Adrenal gland (tissue), 12 donors: ENCODE measurements around the gene LENG9. TPM values are rescaled to one million over a fixed set of nuclear protein-coding genes. Genes with fewer than 3 reads are reported as not detected.

Experiments used
- DNase-seq, 7 donors: peaks; one replicate each; pipeline ENCODE4 v3.0.0-alpha.2; 2019 to 2020
- H3K27ac ChIP-seq, 5 donors: fragments of 200-600 bp; sonication (generic) in 4 of 5; 1 replicate in 3 of 5; 2 replicates in 2 of 5; pipeline versions ENCODE4 v1.5.1 to v1.8.0; 2016 to 2020; ENCODE audit warnings: mild to moderate bottlenecking in 1 of 5
- H3K27me3 ChIP-seq: fragments of 200-600 bp; 2 replicates; pipeline ENCODE4 v1.8.0; 2021
- H3K36me3 ChIP-seq, 2 donors: fragments of 200-600 bp; replicated peaks in 1 of 2; 1 replicate in 1 of 2; 2 replicates in 1 of 2; pipeline versions ENCODE4 v1.5.1 to v1.8.0; 2018 to 2022
- H3K4me1 ChIP-seq, 2 donors: fragments of 200-600 bp; replicated peaks in 1 of 2; 1 replicate in 1 of 2; 2 replicates in 1 of 2; pipeline versions ENCODE4 v1.5.1 to v1.8.0; 2018 to 2021
- H3K4me3 ChIP-seq, 4 donors: fragments of 200-600 bp; sonication (generic) in 3 of 4; one replicate each; pipeline ENCODE4 v1.5.1; 2016 to 2018
- H3K9me3 ChIP-seq, 3 donors: fragments of 200-600 bp; sonication (generic) in 1 of 3; replicated peaks in 1 of 3; 1 replicate in 2 of 3; 2 replicates in 1 of 3; pipeline versions ENCODE4 v1.5.1 to v1.8.0; 2016 to 2021
- POLR2A ChIP-seq, 2 donors: fragments of 450-650 bp; IDR thresholded peaks; one replicate each; pipeline ENCODE4 v1.6.1; 2017; ENCODE audit warnings: antibody characterized with exemption in 2 of 2, mild to moderate bottlenecking in 2 of 2, moderate library complexity in 1 of 2
- WGBS, 4 donors: extraction: QIAGEN DNeasy Blood & Tissue Kit in 2 of 4; methylation state at CpG; one replicate each; pipeline versions ENCODE4 v1.1.5 to v1.1.7; 2013 to 2017; 5-methylcytosine and 5-hydroxymethylcytosine counted together
- intact Hi-C, 2 donors: fragments of 100-400 bp; cut with DNase I; formaldehyde crosslinking; loops; one replicate each; pipeline versions ENCODE4 v1.14.1 to v1.15.0; 2022 to 2023
- polyA plus RNA-seq, 3 donors: library from polyadenylated mRNA; stranded (reverse); fragments of 200-250 nt in 2 of 3; fragments of 350-450 nt in 1 of 3; fragmentation: Illumina TruSeq in 1 of 3; extraction: RNeasy Lipid Tissue Mini Kit (QIAGEN cat#74804) in 1 of 3; gene quantifications; one replicate each; pipeline ENCODE4 v1.2.3, GENCODE V29; 2013 to 2014
- total RNA-seq, 9 donors: library from RNA; depleted of rRNA in 4 of 9; stranded (reverse); fragments of >200 nt in 4 of 9; fragments of 120-200 nt in 1 of 9; fragmentation: NEBNext Ultra II Directional in 1 of 9; extraction: Animal tissue kit (Norgen Biotek cat#: 25700) in 1 of 9; gene quantifications; one replicate each; pipeline versions ENCODE4 v1.1.0 to v1.2.4, GENCODE V29; 2013 to 2023
- TF ChIP-seq, protein P1 (sequence below), 6 experiments: fragments of 450-650 bp in 4 of 6; fragments of 200-600 bp in 2 of 6; sonication (generic) in 1 of 6; IDR thresholded peaks; 1 replicate in 5 of 6; 2 replicates in 1 of 6; pipeline versions ENCODE4 v1.5.1 to v1.8.0; 2016 to 2021; ENCODE audit warnings: antibody characterized with exemption in 6 of 6, mild to moderate bottlenecking in 2 of 6, moderate library complexity in 1 of 6
- donor health status: healthy with polysubstance abuse.
- donor health status: Bipolar disorder and iron deficiency.
- donor health status: DM: yes; HTN: yes; CAD: no.
- donor health status: DM: no; HTN: no; CAD: no.
- donor health status: DM: no; HTN: no; CAD: no.
- donor health status: DM: yes; HTN: yes; CAD: no.

LENG9 gene
- total and polyA plus RNA-seq, 12 donors = 1.3 to 15.3 (median 7.8) TPM

GRCh38 chr19:54424201-54424600, 39.4 kb downstream of the LENG9 start:
- intact Hi-C loops = no loop called here

GRCh38 chr19:54422136-54422535, 41.4 kb downstream of the LENG9 start:
- intact Hi-C loops = no loop called here

More at GRCh38 chr19:54424201-54424600, 39.4 kb downstream of the LENG9 start:
- no peak for DNase-seq
- Histone ChIP-seq H3K9me3 (no peaks in the 10 kb centered on the region), H3K36me3 (no peaks in the 10 kb centered on the region), H3K27ac (no peak overlapping the region), H3K27me3 (peaks cover 13% of the 10 kb centered on the region), H3K4me1 (no peaks in the 10 kb centered on the region), H3K4me3 (no peak overlapping the region)
- TF ChIP-seq, protein P1, sequence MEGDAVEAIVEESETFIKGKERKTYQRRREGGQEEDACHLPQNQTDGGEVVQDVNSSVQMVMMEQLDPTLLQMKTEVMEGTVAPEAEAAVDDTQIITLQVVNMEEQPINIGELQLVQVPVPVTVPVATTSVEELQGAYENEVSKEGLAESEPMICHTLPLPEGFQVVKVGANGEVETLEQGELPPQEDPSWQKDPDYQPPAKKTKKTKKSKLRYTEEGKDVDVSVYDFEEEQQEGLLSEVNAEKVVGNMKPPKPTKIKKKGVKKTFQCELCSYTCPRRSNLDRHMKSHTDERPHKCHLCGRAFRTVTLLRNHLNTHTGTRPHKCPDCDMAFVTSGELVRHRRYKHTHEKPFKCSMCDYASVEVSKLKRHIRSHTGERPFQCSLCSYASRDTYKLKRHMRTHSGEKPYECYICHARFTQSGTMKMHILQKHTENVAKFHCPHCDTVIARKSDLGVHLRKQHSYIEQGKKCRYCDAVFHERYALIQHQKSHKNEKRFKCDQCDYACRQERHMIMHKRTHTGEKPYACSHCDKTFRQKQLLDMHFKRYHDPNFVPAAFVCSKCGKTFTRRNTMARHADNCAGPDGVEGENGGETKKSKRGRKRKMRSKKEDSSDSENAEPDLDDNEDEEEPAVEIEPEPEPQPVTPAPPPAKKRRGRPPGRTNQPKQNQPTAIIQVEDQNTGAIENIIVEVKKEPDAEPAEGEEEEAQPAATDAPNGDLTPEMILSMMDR (IDR thresholded peaks at IDR 0.05) = no peak
- TF ChIP-seq POLR2A (IDR thresholded peaks at IDR 0.05) = no peak
- WGBS, 4 donors = 80 to 88% (median 87%) methylated on average over 11 to 14 of the region's 14 CpGs

GRCh38 chr19:54421521-54421920, 42.1 kb downstream of the LENG9 start:
- no peak overlapping the region for H3K4me3 ChIP-seq
- TF ChIP-seq POLR2A (IDR thresholded peaks at IDR 0.05) = no peak
- TF ChIP-seq, protein P1 (IDR thresholded peaks at IDR 0.05) = no peak
- WGBS, 4 donors = 76 to 86% (median 81%) methylated on average over 3 to 7 of the region's 7 CpGs; no CpG with 5 or more reads in 1 of the 4 donors
- no peak overlapping the region for H3K27ac ChIP-seq
- no peaks in the 10 kb centered on the region for H3K36me3 ChIP-seq
- H3K27me3 ChIP-seq = peaks cover 24% of the 10 kb centered on the region
- no peak for DNase-seq
- H3K9me3 ChIP-seq = no peaks in the 10 kb centered on the region
- H3K4me1 ChIP-seq = peaks cover 0 to 5% of the 10 kb centered on the region in 2 donors
- intact Hi-C loops = no loop called here

More at GRCh38 chr19:54422136-54422535, 41.4 kb downstream of the LENG9 start:
- TF ChIP-seq, protein P1 (IDR thresholded peaks at IDR 0.05) = no peak
- TF ChIP-seq POLR2A (IDR thresholded peaks at IDR 0.05) = no peak
- H3K4me1 ChIP-seq = peaks cover 0 to 5% of the 10 kb centered on the region in 2 donors
- H3K36me3 ChIP-seq = no peaks in the 10 kb centered on the region
- DNase-seq = no peak
- peaks cover 19% of the 10 kb centered on the region for H3K27me3 ChIP-seq
- 83 to 86% (median 84%) methylated on average over 11 to 20 of the region's 20 CpGs for WGBS, 4 donors
- no peak overlapping the region for H3K27ac ChIP-seq
- no peaks in the 10 kb centered on the region for H3K9me3 ChIP-seq
- no peak overlapping the region for H3K4me3 ChIP-seq

DNA sequence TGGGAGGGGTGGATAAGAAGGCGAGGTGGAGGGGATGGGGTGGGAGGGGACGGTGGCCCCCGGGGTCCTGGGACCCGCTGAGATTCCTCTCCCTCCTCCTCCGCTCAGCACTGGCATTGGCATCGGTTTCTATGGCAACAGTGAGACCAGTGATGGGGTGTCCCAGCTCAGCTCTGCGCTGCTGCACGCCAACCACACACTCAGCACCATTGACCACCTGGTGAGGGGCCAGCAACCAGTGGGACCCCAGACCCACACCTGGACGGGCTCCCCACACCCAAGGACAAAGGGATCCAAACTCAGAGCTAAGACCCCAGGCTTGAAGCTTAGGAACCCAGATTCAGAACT, 42.4 kb downstream of the LENG9 start:
- Histone ChIP-seq H3K27ac (no peak overlapping the region), H3K36me3 (no peaks in the 10 kb centered on the region), H3K9me3 (no peaks in the 10 kb centered on the region), H3K4me1 (peaks cover 0 to 5% of the 10 kb centered on the region in 2 donors), H3K27me3 (peaks cover 25% of the 10 kb centered on the region), H3K4me3 (no peak overlapping the region)
- TF ChIP-seq, protein P1 (IDR thresholded peaks at IDR 0.05) = no peak
- TF ChIP-seq POLR2A (IDR thresholded peaks at IDR 0.05) = no peak
- intact Hi-C loops = no loop called here
- no peak for DNase-seq
- 0 to 44% (median 36%) methylated on average over 1 to 9 of the region's 9 CpGs for WGBS, 4 donors
